ENCODE data around the gene IMPDH1.

The IMPDH1 gene

GRCh38 chr7:128391805-128392204 is 18.0 kb downstream of the IMPDH1 start:
- TF ChIP-seq GATA3 (IDR thresholded peaks at IDR 0.05; ENCODE audit: low read depth, low read length) (no peak), GATA2 (IDR thresholded peaks at IDR 0.05; ENCODE audit: low read depth, low read length) (no peak)

- TF ChIP-seq GATA3 (IDR thresholded peaks at IDR 0.05; ENCODE audit: low read depth, low read length): no peak
- no peak for TF ChIP-seq GATA2 (IDR thresholded peaks at IDR 0.05; ENCODE audit: low read depth, low read length)
These were observed 18.8 kb downstream of the IMPDH1 start for GRCh38 chr7:128390871-128391565.

- no peak for TF ChIP-seq GATA3 (IDR thresholded peaks at IDR 0.05; ENCODE audit: low read depth, low read length)
- no peak for TF ChIP-seq GATA2 (IDR thresholded peaks at IDR 0.05; ENCODE audit: low read depth, low read length)
These were observed 20.0 kb downstream of the IMPDH1 start for GRCh38 chr7:128389618-128390329.

GRCh38 chr7:128389085-128389617 is 20.6 kb downstream of the IMPDH1 start:
- TF ChIP-seq GATA2 (IDR thresholded peaks at IDR 0.05; ENCODE audit: low read depth, low read length) (no peak), GATA3 (IDR thresholded peaks at IDR 0.05; ENCODE audit: low read depth, low read length) (no peak)

- TF ChIP-seq GATA3 (IDR thresholded peaks at IDR 0.05; ENCODE audit: low read depth, low read length) (no peak), GATA2 (IDR thresholded peaks at IDR 0.05; ENCODE audit: low read depth, low read length) (no peak)
These were observed 21.7 kb downstream of the IMPDH1 start for GRCh38 chr7:128388145-128388485.

- TF ChIP-seq GATA2 (IDR thresholded peaks at IDR 0.05; ENCODE audit: low read depth, low read length): no peak
- TF ChIP-seq GATA3 (IDR thresholded peaks at IDR 0.05; ENCODE audit: low read depth, low read length): no peak
These were observed 22.3 kb downstream of the IMPDH1 start for GRCh38 chr7:128387216-128388144.

GRCh38 chr7:128385988-128386925 is 23.5 kb downstream of the IMPDH1 start:
- TF ChIP-seq GATA2 (IDR thresholded peaks at IDR 0.05; ENCODE audit: low read depth, low read length): no peak

GRCh38 chr7:128384726-128385125 is 25.1 kb downstream of the IMPDH1 start:
- TF ChIP-seq GATA3 (IDR thresholded peaks at IDR 0.05; ENCODE audit: low read depth, low read length) (no peak), GATA2 (IDR thresholded peaks at IDR 0.05; ENCODE audit: low read depth, low read length) (no peak)

GRCh38 chr7:128383776-128384175 is 26.0 kb downstream of the IMPDH1 start:
- TF ChIP-seq GATA2 (IDR thresholded peaks at IDR 0.05; ENCODE audit: low read depth, low read length): no peak
- no peak for TF ChIP-seq GATA3 (IDR thresholded peaks at IDR 0.05; ENCODE audit: low read depth, low read length)

- TF ChIP-seq GATA2 (IDR thresholded peaks at IDR 0.05; ENCODE audit: low read depth, low read length) (no peak), GATA3 (IDR thresholded peaks at IDR 0.05; ENCODE audit: low read depth, low read length) (no peak)
These were observed 28.5 kb downstream of the IMPDH1 start for GRCh38 chr7:128381161-128381821.

- TF ChIP-seq GATA3 (IDR thresholded peaks at IDR 0.05; ENCODE audit: low read depth, low read length) (no peak), GATA2 (IDR thresholded peaks at IDR 0.05; ENCODE audit: low read depth, low read length) (no peak)
These were observed 29.2 kb downstream of the IMPDH1 start for GRCh38 chr7:128380483-128381106.

GRCh38 chr7:128379900-128380479 is 29.8 kb downstream of the IMPDH1 start:
- TF ChIP-seq GATA3 (IDR thresholded peaks at IDR 0.05; ENCODE audit: low read depth, low read length) (no peak), GATA2 (IDR thresholded peaks at IDR 0.05; ENCODE audit: low read depth, low read length) (no peak)

All from SH-SY5Y (cell line).